Endothelial cell of umbilical vein (primary cell): ENCODE results near the gene PAPOLA. TPM values are rescaled to one million over a fixed set of nuclear protein-coding genes. Genes with fewer than 3 reads are reported as not detected.

Source experiments
- BruUV-seq: library from RNA; stranded (reverse); fragments of 400-500 nt; replicated peaks from 2 replicates; lab custom pipeline; 2021; lab: Mats Ljungman, UMichigan
- CTCF ChIA-PET: fragments of 300-600, 350-600 bp; sonication (Branson Sonifier 250); formaldehyde crosslinking; loops from one replicate; lab custom pipeline; 2021; ENCODE audit warnings: antibody characterized with exemption, inconsistent platforms; lab: Charles Lee
- POLR2A ChIA-PET: fragments of 300-600, 350-600 bp; sonication (Branson Sonifier 250); formaldehyde crosslinking; loops from one replicate; lab custom pipeline; 2021; ENCODE audit warnings: antibody characterized with exemption, inconsistent platforms; lab: Charles Lee
- DNase-seq: peaks from one replicate; pipeline ENCODE4 v3.0.0-alpha.2; 2011; ENCODE audit warnings: low read depth, low spot score
- FAIRE-seq: peaks from 2 replicates; lab custom pipeline; 2011; peaks lifted over from hg19 to GRCh38; lab: Jason Lieb, UNC
- H2AFZ ChIP-seq: 2 replicates; pipeline ENCODE4 v1.6.0; 2012; ENCODE audit warnings: low read depth, low read length, control low read depth, inconsistent platforms
- H3K27ac ChIP-seq: 2 replicates; pipeline ENCODE4 v1.5.1; 2011; ENCODE audit warnings: low read depth, mild to moderate bottlenecking, control low read depth, low read length, moderate library complexity; ENCODE audit not compliant: insufficient read depth
- H3K27me3 ChIP-seq, 2 experiments: 2 replicates each; pipeline versions ENCODE4 v1.6.0 to v1.6.1; 2011; ENCODE audit warnings: low read length in 2 of 2, mixed read lengths in 1 of 2; ENCODE audit not compliant: control insufficient read depth in 2 of 2, insufficient read depth in 2 of 2
- H3K36me3 ChIP-seq, 2 experiments: 2 replicates in 1 of 2; 3 replicates in 1 of 2; pipeline ENCODE4 v1.5.1; 2011; ENCODE audit warnings: low read length in 2 of 2, mild to moderate bottlenecking in 1 of 2, moderate library complexity in 1 of 2; ENCODE audit not compliant: control insufficient read depth in 2 of 2, insufficient read depth in 2 of 2; ENCODE audit errors: extremely low read depth in 1 of 2
- H3K4me1 ChIP-seq: 3 replicates; pipeline ENCODE4 v1.5.1; 2011; ENCODE audit warnings: mild to moderate bottlenecking, low read length; ENCODE audit not compliant: control insufficient read depth, insufficient read depth; ENCODE audit errors: extremely low read depth
- H3K4me2 ChIP-seq: 2 replicates; pipeline ENCODE4 v1.6.1; 2011; ENCODE audit warnings: low read length, control low read depth, mixed read lengths; ENCODE audit not compliant: insufficient read depth
- H3K4me3 ChIP-seq, 3 experiments: fragments of 200-600 bp in 1 of 3; sonication (generic), shearing (Covaris generic) in 1 of 3; replicated peaks in 1 of 3; 2 replicates each; pipeline ENCODE4 v1.5.1; 2011 to 2016; ENCODE audit warnings: control low read depth in 3 of 3, low read length in 3 of 3, mild to moderate bottlenecking in 2 of 3, inconsistent platforms in 1 of 3, low read depth in 1 of 3, moderate library complexity in 1 of 3; ENCODE audit not compliant: insufficient read depth in 1 of 3
- H3K79me2 ChIP-seq: 2 replicates; pipeline ENCODE4 v1.6.0; 2012; ENCODE audit warnings: low read length, inconsistent platforms; ENCODE audit not compliant: control insufficient read depth, insufficient read depth
- H3K9ac ChIP-seq: replicated peaks from 2 replicates; pipeline ENCODE3; 2011; ENCODE audit warnings: low read length, control low read depth; ENCODE audit not compliant: insufficient read depth; ENCODE audit errors: extremely low read depth
- H3K9me1 ChIP-seq: replicated peaks from 3 replicates; pipeline ENCODE4 v1.6.0; 2011; ENCODE audit warnings: mild to moderate bottlenecking, low read length; ENCODE audit not compliant: control insufficient read depth, insufficient read depth; ENCODE audit errors: extremely low read depth
- H3K9me3 ChIP-seq: replicated peaks from 2 replicates; pipeline ENCODE4 v1.5.1; 2012; ENCODE audit warnings: low read length, inconsistent platforms; ENCODE audit not compliant: control insufficient read depth, insufficient read depth
- H4K20me1 ChIP-seq: replicated peaks from 2 replicates; pipeline ENCODE3; 2011; ENCODE audit warnings: mild to moderate bottlenecking, low read length; ENCODE audit not compliant: control insufficient read depth, insufficient read depth; ENCODE audit errors: extremely low read depth
- EZH2 ChIP-seq: IDR thresholded peaks from 2 replicates; pipeline ENCODE4 v1.6.1; 2012; ENCODE audit warnings: borderline replicate concordance, low read depth, mild to moderate bottlenecking, moderate library complexity, low read length, inconsistent platforms; ENCODE audit not compliant: severe bottlenecking
- FOS ChIP-seq: IDR thresholded peaks from 2 replicates; pipeline ENCODE4 v1.6.1; 2011; ENCODE audit warnings: mild to moderate bottlenecking, low read length, moderate library complexity, borderline replicate concordance; ENCODE audit not compliant: insufficient read depth
- GATA2 ChIP-seq: IDR thresholded peaks from 2 replicates; pipeline ENCODE4 v1.7.0; 2011; ENCODE audit warnings: low read depth, mild to moderate bottlenecking, moderate library complexity, mixed read lengths, low read length; ENCODE audit not compliant: insufficient read length, insufficient read depth
- JUN ChIP-seq: IDR thresholded peaks from 2 replicates; pipeline ENCODE4 v1.6.1; 2011; ENCODE audit warnings: borderline replicate concordance, low read depth; ENCODE audit not compliant: insufficient read length, insufficient read depth
- MYC ChIP-seq: IDR thresholded peaks from one replicate; pipeline ENCODE4 v1.6.1; 2011; ENCODE audit warnings: mild to moderate bottlenecking, low read depth, low read length
- POLR2A ChIP-seq: IDR thresholded peaks from 2 replicates; pipeline ENCODE4 v1.6.1; 2012; ENCODE audit warnings: low read depth, mild to moderate bottlenecking, control low read depth, low read length
- POLR2AphosphoS5 ChIP-seq: IDR thresholded peaks from 2 replicates; pipeline ENCODE4 v1.6.1; 2012; ENCODE audit warnings: low read depth, mild to moderate bottlenecking, control low read depth, low read length, moderate library complexity; ENCODE audit not compliant: insufficient read depth
- dilution Hi-C: fragments of 300-500 bp; cut with MboI; formaldehyde crosslinking; loops from one replicate; pipeline ENCODE4 v1.15.0; 2019; ENCODE audit warnings: low sequenced_read_pairs; ENCODE audit not compliant: extremely low pct_ligation_motif_present
- intact Hi-C: fragments of 100-400 bp; cut with micrococcal nuclease; formaldehyde crosslinking; loops from one replicate; pipeline ENCODE4 v1.10.0; 2022
- polyA plus RNA-seq, 4 experiments: library from polyadenylated mRNA; depleted of rRNA in 3 of 4; stranded (reverse) in 3 of 4; unstranded in 1 of 4; fragments of >200 nt; gene quantifications; 2 replicates each; pipeline versions ENCODE4 v1.2.1 to v1.2.3, GENCODE V29; 2011 to 2012; ENCODE audit warnings: missing spikeins in 1 of 4
- total RNA-seq: library from RNA; stranded (reverse); gene quantifications from 2 replicates; pipeline ENCODE4 v1.2.3, GENCODE V29; 2021
- TF ChIP-seq, protein P1 (sequence below): IDR thresholded peaks from 2 replicates; pipeline ENCODE4 v1.6.1; 2011; ENCODE audit not compliant: insufficient read depth, insufficient read length
- TF ChIP-seq, protein P2 (sequence below), 2 donors: IDR thresholded peaks; 1 replicate in 1 of 2; 2 replicates in 1 of 2; pipeline ENCODE4 v1.5.1; 2011; ENCODE audit warnings: low read length in 2 of 2, mild to moderate bottlenecking in 2 of 2, moderate library complexity in 2 of 2, control low read depth in 1 of 2, inconsistent platforms in 1 of 2, low read depth in 1 of 2; ENCODE audit not compliant: insufficient read depth in 1 of 2; ENCODE audit errors: extremely low read depth in 1 of 2

PAPOLA gene
- total and polyA plus RNA-seq, 2 donors (not counting 3 experiments of a cell fraction or from before 2014, with no cell fraction given): 75.4 to 184 TPM

DNA sequence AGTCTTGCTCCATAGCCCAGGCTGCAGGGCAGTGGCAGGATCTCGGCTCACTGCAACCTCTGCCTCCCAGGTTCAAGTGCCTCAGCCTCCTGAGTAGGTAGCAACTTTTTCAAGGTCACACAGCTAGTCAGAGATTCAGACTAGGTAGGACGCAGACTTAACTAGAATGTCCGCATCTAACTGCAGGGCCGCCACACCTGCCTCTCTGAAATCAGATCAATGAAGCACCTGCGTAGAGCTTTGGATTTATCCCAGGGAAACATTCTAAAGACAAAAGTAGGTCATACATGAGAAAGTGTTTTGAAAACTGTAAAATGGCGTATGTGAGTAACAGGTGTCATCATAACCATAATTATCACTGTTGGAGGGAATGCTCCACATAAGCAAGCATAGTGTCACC is 49.5 kb upstream of the PAPOLA start:
- H4K20me1 ChIP-seq: no peaks in the 10 kb centered on the region
- no peak overlapping the region for H3K4me3 ChIP-seq
- FAIRE-seq (no peak), DNase-seq (no peak)
- CTCF ChIA-PET: no interaction called here
- intact Hi-C loops: no loop called here
- H3K27ac ChIP-seq: no peak overlapping the region
- no peak overlapping the region for H2AFZ ChIP-seq
- TF ChIP-seq POLR2AphosphoS5 (no peak), EZH2 (no peak), GATA2 (no peak), JUN (no peak), FOS (no peak), MYC (no peak), POLR2A (no peak)
- TF ChIP-seq, protein P1, sequence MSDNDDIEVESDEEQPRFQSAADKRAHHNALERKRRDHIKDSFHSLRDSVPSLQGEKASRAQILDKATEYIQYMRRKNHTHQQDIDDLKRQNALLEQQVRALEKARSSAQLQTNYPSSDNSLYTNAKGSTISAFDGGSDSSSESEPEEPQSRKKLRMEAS: no peak
- TF ChIP-seq, protein P2, sequence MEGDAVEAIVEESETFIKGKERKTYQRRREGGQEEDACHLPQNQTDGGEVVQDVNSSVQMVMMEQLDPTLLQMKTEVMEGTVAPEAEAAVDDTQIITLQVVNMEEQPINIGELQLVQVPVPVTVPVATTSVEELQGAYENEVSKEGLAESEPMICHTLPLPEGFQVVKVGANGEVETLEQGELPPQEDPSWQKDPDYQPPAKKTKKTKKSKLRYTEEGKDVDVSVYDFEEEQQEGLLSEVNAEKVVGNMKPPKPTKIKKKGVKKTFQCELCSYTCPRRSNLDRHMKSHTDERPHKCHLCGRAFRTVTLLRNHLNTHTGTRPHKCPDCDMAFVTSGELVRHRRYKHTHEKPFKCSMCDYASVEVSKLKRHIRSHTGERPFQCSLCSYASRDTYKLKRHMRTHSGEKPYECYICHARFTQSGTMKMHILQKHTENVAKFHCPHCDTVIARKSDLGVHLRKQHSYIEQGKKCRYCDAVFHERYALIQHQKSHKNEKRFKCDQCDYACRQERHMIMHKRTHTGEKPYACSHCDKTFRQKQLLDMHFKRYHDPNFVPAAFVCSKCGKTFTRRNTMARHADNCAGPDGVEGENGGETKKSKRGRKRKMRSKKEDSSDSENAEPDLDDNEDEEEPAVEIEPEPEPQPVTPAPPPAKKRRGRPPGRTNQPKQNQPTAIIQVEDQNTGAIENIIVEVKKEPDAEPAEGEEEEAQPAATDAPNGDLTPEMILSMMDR (IDR thresholded peaks at IDR 0.05; ENCODE audit: extremely low read depth in 1 of 2, insufficient read depth in 1 of 2, low read depth in 1 of 2, low read length in 2 of 2): no peak
- H3K27me3 ChIP-seq: no peaks in the 10 kb centered on the region
- H3K79me2 ChIP-seq: no peaks in the 10 kb centered on the region
- H3K36me3 ChIP-seq: no peaks in the 10 kb centered on the region
- no peaks in the 10 kb centered on the region for H3K4me1 ChIP-seq
- H3K9ac ChIP-seq: no peak overlapping the region
- POLR2A ChIA-PET: no interaction called here
- H3K9me3 ChIP-seq: no peaks in the 10 kb centered on the region
- H3K9me1 ChIP-seq: no peaks in the 10 kb centered on the region
- BruUV-seq: no TSS peak
- no peak overlapping the region for H3K4me2 ChIP-seq
- dilution Hi-C loops: no loop called here
